Measurements from ENCODE around the gene HEBP2.
"Not testable (repeated sequence)": the region's sequence is repeated elsewhere in the genome, so short reads cannot be mapped to it uniquely, and the experiment has no call there.

DNA sequence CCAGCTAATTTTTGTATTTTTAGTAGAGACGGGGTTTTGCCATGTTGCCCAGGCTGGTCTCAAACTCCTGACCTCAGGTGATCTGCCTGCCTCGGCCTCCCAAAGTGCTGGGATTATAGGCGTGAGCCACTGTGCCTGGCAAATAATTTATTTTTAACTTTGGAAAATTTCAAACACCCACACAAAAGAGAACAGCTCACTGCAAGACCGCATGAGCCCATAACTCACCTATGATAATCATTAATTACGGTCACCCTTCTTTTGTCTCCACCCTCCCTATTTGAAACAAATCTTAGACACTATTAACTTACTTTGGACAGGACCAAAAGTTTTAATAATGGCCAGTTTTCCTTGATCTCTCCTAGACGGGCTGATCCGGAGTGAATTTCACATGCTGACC, 21.2 kb downstream of the HEBP2 start:
- TF ChIP-seq, protein P1, sequence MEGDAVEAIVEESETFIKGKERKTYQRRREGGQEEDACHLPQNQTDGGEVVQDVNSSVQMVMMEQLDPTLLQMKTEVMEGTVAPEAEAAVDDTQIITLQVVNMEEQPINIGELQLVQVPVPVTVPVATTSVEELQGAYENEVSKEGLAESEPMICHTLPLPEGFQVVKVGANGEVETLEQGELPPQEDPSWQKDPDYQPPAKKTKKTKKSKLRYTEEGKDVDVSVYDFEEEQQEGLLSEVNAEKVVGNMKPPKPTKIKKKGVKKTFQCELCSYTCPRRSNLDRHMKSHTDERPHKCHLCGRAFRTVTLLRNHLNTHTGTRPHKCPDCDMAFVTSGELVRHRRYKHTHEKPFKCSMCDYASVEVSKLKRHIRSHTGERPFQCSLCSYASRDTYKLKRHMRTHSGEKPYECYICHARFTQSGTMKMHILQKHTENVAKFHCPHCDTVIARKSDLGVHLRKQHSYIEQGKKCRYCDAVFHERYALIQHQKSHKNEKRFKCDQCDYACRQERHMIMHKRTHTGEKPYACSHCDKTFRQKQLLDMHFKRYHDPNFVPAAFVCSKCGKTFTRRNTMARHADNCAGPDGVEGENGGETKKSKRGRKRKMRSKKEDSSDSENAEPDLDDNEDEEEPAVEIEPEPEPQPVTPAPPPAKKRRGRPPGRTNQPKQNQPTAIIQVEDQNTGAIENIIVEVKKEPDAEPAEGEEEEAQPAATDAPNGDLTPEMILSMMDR (conservative IDR thresholded peaks at IDR 0.05; ENCODE audit: low read length), result not testable (repeated sequence)
- TF ChIP-seq EZH2phosphoT487 (IDR thresholded peaks at IDR 0.05; ENCODE audit: borderline replicate concordance, low read depth, low read length), result not testable (repeated sequence)

Data from OCI-LY7 (cell line).